Brain microvascular endothelial cell (primary cell): ENCODE results near the gene MBTPS1.

Experiments used
- DNase-seq: peaks from one replicate; pipeline ENCODE4 v3.0.0-alpha.2; 2020
- H3K27ac ChIP-seq: fragments of 250-450 bp; sonication (Bioruptor Pico); 2 replicates; pipeline ENCODE4 v1.5.1; 2020; ENCODE audit warnings: mild to moderate bottlenecking, moderate library complexity
- H3K27me3 ChIP-seq: fragments of 250-450 bp; sonication (Bioruptor Pico); replicated peaks from 2 replicates; pipeline ENCODE4 v1.5.1; 2020; ENCODE audit warnings: mild to moderate bottlenecking
- H3K36me3 ChIP-seq: fragments of 250-450 bp; sonication (Bioruptor Pico); replicated peaks from 2 replicates; pipeline ENCODE4 v1.5.1; 2020; ENCODE audit warnings: mild to moderate bottlenecking
- H3K4me3 ChIP-seq: 2 replicates; pipeline ENCODE4 v1.5.1; 2011; ENCODE audit warnings: low read depth, mild to moderate bottlenecking, control low read depth, low read length, moderate library complexity
- in situ Hi-C: cut with HindIII; loops from 2 replicates; pipeline ENCODE4 v1.10.0; 2017; ENCODE audit warnings: low sequenced_read_pairs, low pct_ligation_motif_present
- TF ChIP-seq, protein P1 (sequence below): IDR thresholded peaks from 2 replicates; pipeline ENCODE4 v1.5.1; 2011; ENCODE audit warnings: low read depth, mild to moderate bottlenecking, moderate library complexity, low read length, control low read depth, inconsistent platforms; ENCODE audit errors: missing control alignments

Gene MBTPS1

DNA sequence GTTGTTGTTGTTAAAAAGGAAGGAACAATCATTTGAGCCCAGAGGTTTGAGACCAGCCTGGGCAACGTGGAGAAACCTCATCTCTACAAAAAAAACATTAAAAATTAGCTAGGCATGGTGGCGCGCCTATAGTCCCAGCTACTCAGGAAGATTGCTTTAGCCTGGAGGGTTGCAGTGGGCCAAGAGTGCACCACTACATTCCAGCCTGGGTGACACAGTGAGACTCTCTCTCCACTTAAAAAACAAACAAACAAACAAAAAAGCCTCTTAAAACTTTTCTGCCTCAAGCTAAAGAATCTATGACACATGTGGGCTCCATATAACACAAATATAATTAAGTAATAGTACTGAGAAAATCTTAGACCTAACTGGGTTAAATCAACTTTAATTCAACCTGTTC is 12.5 kb downstream of the MBTPS1 start:
- in situ Hi-C loops, result no loop called here

DNA sequence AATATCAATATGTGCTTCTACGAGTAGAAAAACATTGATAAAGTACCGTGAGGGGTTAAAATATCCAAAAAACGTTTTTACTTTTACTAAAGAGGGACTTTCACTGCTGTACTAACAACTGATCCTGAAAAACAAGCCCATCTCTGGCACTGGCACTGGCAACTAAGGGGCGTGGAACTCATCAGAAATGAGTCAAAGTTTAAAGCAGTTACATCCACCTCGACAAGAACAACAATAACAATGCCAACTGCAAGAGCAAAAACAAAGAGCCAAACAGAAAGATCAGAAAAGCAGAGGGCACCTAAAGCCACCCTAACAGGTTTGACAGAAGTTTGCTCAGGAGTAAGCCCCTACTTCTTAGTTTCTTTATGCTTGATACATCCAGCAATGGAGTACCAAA is 13.1 kb downstream of the MBTPS1 start:
- TF ChIP-seq, protein P1, sequence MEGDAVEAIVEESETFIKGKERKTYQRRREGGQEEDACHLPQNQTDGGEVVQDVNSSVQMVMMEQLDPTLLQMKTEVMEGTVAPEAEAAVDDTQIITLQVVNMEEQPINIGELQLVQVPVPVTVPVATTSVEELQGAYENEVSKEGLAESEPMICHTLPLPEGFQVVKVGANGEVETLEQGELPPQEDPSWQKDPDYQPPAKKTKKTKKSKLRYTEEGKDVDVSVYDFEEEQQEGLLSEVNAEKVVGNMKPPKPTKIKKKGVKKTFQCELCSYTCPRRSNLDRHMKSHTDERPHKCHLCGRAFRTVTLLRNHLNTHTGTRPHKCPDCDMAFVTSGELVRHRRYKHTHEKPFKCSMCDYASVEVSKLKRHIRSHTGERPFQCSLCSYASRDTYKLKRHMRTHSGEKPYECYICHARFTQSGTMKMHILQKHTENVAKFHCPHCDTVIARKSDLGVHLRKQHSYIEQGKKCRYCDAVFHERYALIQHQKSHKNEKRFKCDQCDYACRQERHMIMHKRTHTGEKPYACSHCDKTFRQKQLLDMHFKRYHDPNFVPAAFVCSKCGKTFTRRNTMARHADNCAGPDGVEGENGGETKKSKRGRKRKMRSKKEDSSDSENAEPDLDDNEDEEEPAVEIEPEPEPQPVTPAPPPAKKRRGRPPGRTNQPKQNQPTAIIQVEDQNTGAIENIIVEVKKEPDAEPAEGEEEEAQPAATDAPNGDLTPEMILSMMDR, result no peak
- Histone ChIP-seq H3K27ac (no peak overlapping the region), H3K27me3 (no peaks in the 10 kb centered on the region), H3K36me3 (peaks cover 2% of the 10 kb centered on the region), H3K4me3 (no peak overlapping the region)
- no peak for DNase-seq
- in situ Hi-C loops, result no loop called here

More for the DNA sequence above, 12.5 kb downstream of the MBTPS1 start:
- H3K27me3 ChIP-seq, result no peaks in the 10 kb centered on the region
- TF ChIP-seq, protein P1, result no peak
- H3K4me3 ChIP-seq, result no peak overlapping the region
- no peak overlapping the region for H3K27ac ChIP-seq
- no peak for DNase-seq
- no peaks in the 10 kb centered on the region for H3K36me3 ChIP-seq

DNA sequence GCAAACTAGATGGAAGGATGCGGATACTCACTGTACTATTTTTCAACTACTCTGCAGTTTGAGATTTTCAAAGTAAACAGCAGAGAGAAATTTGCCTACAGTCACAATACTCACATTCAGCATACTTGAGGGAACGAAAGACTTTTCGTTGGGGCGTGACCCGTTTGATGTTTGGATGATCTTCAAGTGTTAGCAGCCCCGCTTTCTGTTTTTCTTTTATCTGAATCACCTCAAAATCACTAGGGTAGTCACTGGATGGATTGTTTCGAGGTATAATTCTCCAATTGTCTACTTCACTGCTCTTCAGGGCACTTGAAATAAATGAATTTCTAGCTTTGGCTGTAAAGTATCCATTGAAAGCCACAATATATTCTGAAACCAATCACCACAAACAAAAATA is 17.8 kb downstream of the MBTPS1 start:
- Histone ChIP-seq H3K36me3 (peaks cover 16% of the 10 kb centered on the region), H3K27ac (peak overlapping the region; percentile 25), H3K4me3 (no peak overlapping the region), H3K27me3 (no peaks in the 10 kb centered on the region)
- DNase-seq, result no peak
- TF ChIP-seq, protein P1, result no peak
- in situ Hi-C loops, result no loop called here

DNA sequence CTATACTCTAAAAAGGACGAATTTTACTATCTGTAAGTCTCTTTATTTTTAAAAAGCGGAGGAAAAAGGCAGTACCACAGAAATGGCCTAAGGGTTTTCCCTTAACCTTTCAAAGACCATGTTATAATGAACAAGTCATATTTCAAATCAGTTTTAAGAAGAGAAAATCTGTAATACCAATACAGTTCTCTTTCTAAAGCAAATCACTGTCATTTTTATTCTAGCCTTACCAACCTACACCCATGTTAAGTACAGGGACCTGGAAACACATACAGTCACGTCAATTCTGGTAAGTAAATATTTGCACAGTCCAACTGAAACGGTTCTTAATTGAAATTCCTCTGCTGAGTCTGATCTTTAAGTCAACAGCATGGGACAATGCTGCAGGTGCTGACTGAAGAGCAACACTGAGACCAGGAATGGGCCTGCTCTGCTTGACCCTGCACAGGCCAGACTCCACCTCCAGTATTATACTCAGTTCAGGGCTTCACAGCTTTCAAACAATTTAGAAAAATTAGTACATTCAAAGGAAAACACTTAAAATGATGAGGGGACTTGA is 20.2 kb downstream of the MBTPS1 start:
- Histone ChIP-seq H3K36me3 (peaks cover 33% of the 10 kb centered on the region), H3K27ac (no peak overlapping the region), H3K4me3 (no peak overlapping the region), H3K27me3 (no peaks in the 10 kb centered on the region)
- no peak for DNase-seq
- TF ChIP-seq, protein P1, result no peak
- in situ Hi-C loops, result no loop called here

DNA sequence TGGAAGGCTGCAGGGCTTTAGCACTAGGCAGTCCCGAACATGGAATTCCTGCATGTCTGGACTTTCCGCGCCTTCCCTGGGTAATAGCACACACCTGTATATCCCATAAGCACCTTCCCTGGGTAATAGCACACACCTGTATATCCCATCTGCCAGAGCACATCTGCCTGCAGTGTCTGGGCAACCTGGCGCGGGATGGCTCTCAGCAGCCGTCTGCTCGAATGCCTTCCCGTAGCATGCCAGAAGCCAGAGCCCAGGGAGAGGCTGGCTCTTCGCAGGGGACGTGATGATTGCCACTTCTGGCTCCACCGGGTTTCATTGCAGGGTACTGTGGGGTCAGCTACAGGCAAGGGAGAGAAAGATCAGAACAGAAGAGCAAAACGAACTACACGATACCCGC is 21.3 kb downstream of the MBTPS1 start:
- Histone ChIP-seq H3K27me3 (no peaks in the 10 kb centered on the region), H3K27ac (no peak overlapping the region), H3K36me3 (peaks cover 37% of the 10 kb centered on the region), H3K4me3 (no peak overlapping the region)
- in situ Hi-C loops, result no loop called here
- DNase-seq, result no peak
- TF ChIP-seq, protein P1, result no peak

DNA sequence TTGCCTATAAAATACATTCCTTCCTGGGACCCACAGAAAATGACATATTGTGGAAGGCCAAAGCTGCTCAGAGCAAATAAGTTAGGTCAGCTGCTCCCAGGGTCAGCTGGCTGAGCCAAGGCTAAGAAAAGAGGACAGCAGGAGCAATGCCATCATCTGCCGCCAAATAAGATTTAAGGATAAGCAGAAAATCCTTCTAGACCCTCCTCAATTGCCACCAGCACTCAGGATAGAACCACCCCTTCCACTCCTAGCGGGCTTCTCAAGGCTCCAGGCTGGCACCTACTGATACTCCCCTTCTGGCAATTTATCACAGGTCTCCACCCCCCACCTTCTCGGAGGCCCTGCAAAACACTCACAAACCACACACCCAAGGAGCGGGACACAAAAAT is 22.9 kb downstream of the MBTPS1 start:
- no peak for DNase-seq
- TF ChIP-seq, protein P1, result no peak
- no peak overlapping the region for H3K27ac ChIP-seq
- in situ Hi-C loops, result no loop called here
- no peak overlapping the region for H3K4me3 ChIP-seq
- peaks cover 46% of the 10 kb centered on the region for H3K36me3 ChIP-seq
- H3K27me3 ChIP-seq, result no peaks in the 10 kb centered on the region
